ENCODE measurements around the gene AHNAK.
"Not testable (repeated sequence)": the region's sequence is repeated elsewhere in the genome, so short reads cannot be mapped to it uniquely, and the experiment has no call there.

Gene AHNAK

GRCh38 chr11:62450543-62451240 lies 95.9 kb downstream of the AHNAK start:
- peak overlapping the region; percentile 81 for H3K27ac ChIP-seq
- no peak for TF ChIP-seq CTCF (conservative IDR thresholded peaks at IDR 0.05; ENCODE audit: low read depth)
- POLR2A ChIA-PET (ENCODE audit: low non-redundant PET), result no interaction called here
- no peak for DNase-seq (ENCODE audit: low spot score)
- CTCF ChIA-PET, result interaction anchor here (0.6 to 0.7 kb wide), 2 partner anchors 233 to 262 kb away, joined by 3 to 4 read pairs; no protein-coding TSS in a partner anchor

GRCh38 chr11:62449912-62450311 lies 96.7 kb downstream of the AHNAK start:
- H3K27ac ChIP-seq, result peak overlapping the region; percentile 81
- POLR2A ChIA-PET (ENCODE audit: low non-redundant PET); DNase-seq (ENCODE audit: low spot score): not testable (repeated sequence)
- CTCF ChIA-PET, result interaction anchor here (0.5 to 1.0 kb wide), 2 partner anchors 9 to 25 kb away, joined by 5 read pairs; no protein-coding TSS in a partner anchor

GRCh38 chr11:62449451-62449851 lies 97.2 kb downstream of the AHNAK start:
- H3K27ac ChIP-seq, result peak overlapping the region; percentile 81
- ChIA-PET POLR2A (ENCODE audit: low non-redundant PET) (no interaction called here), CTCF (interaction anchor here (0.5 to 1.0 kb wide), 2 partner anchors 9 to 25 kb away, joined by 5 read pairs; no protein-coding TSS in a partner anchor)
- TF ChIP-seq CTCF (conservative IDR thresholded peaks at IDR 0.05; ENCODE audit: low read depth), result 0 out of 2 replicates have a peak, but pooled peaks have one; percentile 10
- peak; percentile 41 for DNase-seq (ENCODE audit: low spot score)

GRCh38 chr11:62446091-62446490 lies 100.5 kb downstream of the AHNAK start:
- no peak for DNase-seq (ENCODE audit: low spot score)
- TF ChIP-seq CTCF (conservative IDR thresholded peaks at IDR 0.05; ENCODE audit: low read depth), result no peak
- H3K27ac ChIP-seq, result peak overlapping the region; percentile 66
- ChIA-PET CTCF (no interaction called here), POLR2A (ENCODE audit: low non-redundant PET) (no interaction called here)

- CTCF ChIA-PET, result no interaction called here
- POLR2A ChIA-PET (ENCODE audit: low non-redundant PET), result no interaction called here
- no peak for TF ChIP-seq CTCF (conservative IDR thresholded peaks at IDR 0.05; ENCODE audit: low read depth)
- H3K27ac ChIP-seq, result peak overlapping the region; percentile 66
- no peak for DNase-seq (ENCODE audit: low spot score)
These were observed 101.3 kb downstream of the AHNAK start for GRCh38 chr11:62445314-62445740.

GRCh38 chr11:62444835-62445234 lies 101.8 kb downstream of the AHNAK start:
- no peak for DNase-seq (ENCODE audit: low spot score)
- CTCF ChIA-PET, result interaction anchor here (0.9 kb wide), 1 partner anchor 20 kb away, joined by 4 read pairs; no protein-coding TSS in a partner anchor
- TF ChIP-seq CTCF (conservative IDR thresholded peaks at IDR 0.05; ENCODE audit: low read depth), result no peak
- peak overlapping the region; percentile 66 for H3K27ac ChIP-seq
- POLR2A ChIA-PET (ENCODE audit: low non-redundant PET), result no interaction called here

- no peak for TF ChIP-seq CTCF (conservative IDR thresholded peaks at IDR 0.05; ENCODE audit: low read depth)
- CTCF ChIA-PET, result interaction anchor here (0.9 kb wide), 1 partner anchor 19 kb away, joined by 4 read pairs; no protein-coding TSS in a partner anchor
- peak; percentile 33 for DNase-seq (ENCODE audit: low spot score)
- POLR2A ChIA-PET (ENCODE audit: low non-redundant PET), result no interaction called here
- peak overlapping the region; percentile 66 for H3K27ac ChIP-seq
These were observed 102.3 kb downstream of the AHNAK start for GRCh38 chr11:62444236-62444833.

All from RWPE1 (cell line).